Sigmoid colon (tissue), 3 donors: Measurements from ENCODE around the gene CST2.
"Not testable (repeated sequence)": the region's sequence is repeated elsewhere in the genome, so short reads cannot be mapped to it uniquely, and the experiment has no call there.

Source experiments
- CTCF ChIP-seq, 4 experiments: fragments of 450-650 bp in 3 of 4; fragments of 200-600 bp in 1 of 4; IDR thresholded peaks; one replicate each; pipeline ENCODE4 v1.5.1; 2016 to 2019; ENCODE audit warnings: antibody characterized with exemption in 4 of 4, mild to moderate bottlenecking in 3 of 4, moderate library complexity in 2 of 4
- POLR2A ChIP-seq, 2 donors: fragments of 450-650 bp; IDR thresholded peaks; one replicate each; pipeline ENCODE4 v1.6.1; 2016; ENCODE audit warnings: antibody characterized with exemption in 2 of 2, mild to moderate bottlenecking in 2 of 2, moderate library complexity in 2 of 2

- not testable (repeated sequence) for TF ChIP-seq CTCF, POLR2A (IDR thresholded peaks at IDR 0.05)
These were observed 16.2 kb downstream of the CST2 start for GRCh38 chr20:23810349-23810748.
